Esophagus muscularis mucosa (tissue), 4 donors: ENCODE results near the gene CNKSR2. TPM values are rescaled to one million over a fixed set of nuclear protein-coding genes. Genes with fewer than 3 reads are reported as not detected.

ENCODE experiments used
- DNase-seq: peaks from one replicate; pipeline ENCODE4 v3.0.0-alpha.2; 2017; ENCODE audit errors: extremely low spot score
- H3K27ac ChIP-seq, 4 donors: fragments of 200-600 bp; sonication (generic); replicated peaks in 1 of 4; 1 replicate in 3 of 4; 2 replicates in 1 of 4; pipeline ENCODE4 v1.5.1; 2016 to 2019; ENCODE audit warnings: mild to moderate bottlenecking in 1 of 4
- H3K27me3 ChIP-seq, 4 donors: fragments of 200-600 bp; sonication (generic); one replicate each; pipeline versions ENCODE4 v1.5.1 to v1.6.0; 2016 to 2019
- H3K36me3 ChIP-seq, 4 donors: fragments of 200-600 bp; sonication (generic); one replicate each; pipeline ENCODE4 v1.5.1; 2016 to 2019
- H3K4me1 ChIP-seq, 4 donors: fragments of 200-600 bp; sonication (generic); one replicate each; pipeline ENCODE4 v1.5.1; 2016 to 2019
- H3K4me3 ChIP-seq, 4 donors: fragments of 200-600 bp; sonication (generic); 1 replicate in 2 of 4; 2 replicates in 2 of 4; pipeline ENCODE4 v1.5.1; 2016 to 2019; ENCODE audit warnings: mild to moderate bottlenecking in 4 of 4, moderate library complexity in 1 of 4
- H3K9me3 ChIP-seq, 4 donors: fragments of 200-600 bp; sonication (generic); 1 replicate in 3 of 4; 2 replicates in 1 of 4; pipeline ENCODE4 v1.5.1; 2016 to 2019
- CTCF ChIP-seq, 3 experiments: fragments of 200-600 bp in 2 of 3; fragments of 450-650 bp in 1 of 3; sonication (generic) in 2 of 3; IDR thresholded peaks; one replicate each; pipeline ENCODE4 v1.5.1; 2017 to 2019; ENCODE audit warnings: antibody characterized with exemption in 3 of 3, mild to moderate bottlenecking in 2 of 3, moderate library complexity in 1 of 3
- EP300 ChIP-seq: sonication (generic); formaldehyde crosslinking; IDR thresholded peaks from one replicate; pipeline ENCODE4 v1.6.1; 2017; ENCODE audit warnings: antibody characterized with exemption
- POLR2A ChIP-seq: fragments of 450-650 bp; IDR thresholded peaks from one replicate; pipeline ENCODE4 v1.6.1; 2017; ENCODE audit warnings: antibody characterized with exemption, moderate library complexity, mild to moderate bottlenecking, low read depth
- POLR2AphosphoS5 ChIP-seq, 2 donors: sonication (generic); formaldehyde crosslinking; IDR thresholded peaks; one replicate each; pipeline ENCODE4 v1.6.1; 2017; ENCODE audit warnings: antibody characterized with exemption in 2 of 2
- WGBS: methylation state at CpG from one replicate; pipeline ENCODE4 v1.1.5; 2018; 5-methylcytosine and 5-hydroxymethylcytosine counted together
- intact Hi-C: fragments of 100-400 bp; cut with DNase I; formaldehyde crosslinking; loops from one replicate; pipeline ENCODE4 v1.15.1; 2023
- total RNA-seq, 4 donors: library from RNA; depleted of rRNA; stranded (reverse); fragments of >200 nt; gene quantifications; one replicate each; pipeline versions ENCODE4 v1.1.0 to v1.2.1, GENCODE V29; 2016

The CNKSR2 gene
- total RNA-seq, 4 donors from 2014 or later = 7.4 to 14.1 (median 9.6) TPM

DNA sequence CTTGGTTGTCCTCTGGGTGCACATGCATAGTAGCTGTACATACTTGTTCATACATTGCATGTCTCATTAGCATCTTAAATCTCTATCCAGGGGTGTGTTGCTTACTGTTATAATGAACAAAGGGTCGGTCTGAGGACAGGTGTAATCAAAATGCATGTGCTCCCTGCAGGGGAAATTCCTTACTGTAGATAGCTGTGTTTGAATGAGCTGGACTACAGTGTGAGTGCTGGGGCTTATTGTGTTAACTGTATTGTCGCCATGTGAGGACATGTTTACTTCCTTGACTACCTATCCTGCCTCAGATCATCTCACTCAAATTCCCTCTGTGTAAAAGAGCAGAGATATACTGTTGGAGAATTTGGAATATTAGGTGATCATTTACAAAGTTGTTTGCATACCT is 185.2 kb downstream of the CNKSR2 start:
- intact Hi-C loops = no loop called here
- TF ChIP-seq POLR2A (no peak), POLR2AphosphoS5 (IDR thresholded peaks at IDR 0.05) (no peak), EP300 (no peak), CTCF (IDR thresholded peaks at IDR 0.05) (no peak)
- no peak overlapping the region for H3K27ac ChIP-seq
- WGBS = 83% methylated on average over 2 of the region's 2 CpGs
- no peak for DNase-seq
- no peaks in the 10 kb centered on the region for H3K27me3 ChIP-seq
- H3K4me1 ChIP-seq = no peaks in the 10 kb centered on the region
- H3K4me3 ChIP-seq = no peak overlapping the region
- H3K36me3 ChIP-seq = no peaks in the 10 kb centered on the region
- H3K9me3 ChIP-seq = no peaks in the 10 kb centered on the region

- Histone ChIP-seq H3K36me3 (no peaks in the 10 kb centered on the region), H3K9me3 (no peaks in the 10 kb centered on the region), H3K27me3 (no peaks in the 10 kb centered on the region), H3K27ac (no peak overlapping the region), H3K4me3 (no peak overlapping the region), H3K4me1 (no peaks in the 10 kb centered on the region)
- TF ChIP-seq EP300 = no peak
- no peak for TF ChIP-seq POLR2AphosphoS5 (IDR thresholded peaks at IDR 0.05)
- TF ChIP-seq CTCF (IDR thresholded peaks at IDR 0.05) = no peak
- TF ChIP-seq POLR2A = no peak
- DNase-seq = no peak
- intact Hi-C loops = no loop called here
- 81% methylated on average over 3 of the region's 3 CpGs for WGBS
These were observed 190.8 kb downstream of the CNKSR2 start for GRCh38 chrX:21565025-21565424.

DNA sequence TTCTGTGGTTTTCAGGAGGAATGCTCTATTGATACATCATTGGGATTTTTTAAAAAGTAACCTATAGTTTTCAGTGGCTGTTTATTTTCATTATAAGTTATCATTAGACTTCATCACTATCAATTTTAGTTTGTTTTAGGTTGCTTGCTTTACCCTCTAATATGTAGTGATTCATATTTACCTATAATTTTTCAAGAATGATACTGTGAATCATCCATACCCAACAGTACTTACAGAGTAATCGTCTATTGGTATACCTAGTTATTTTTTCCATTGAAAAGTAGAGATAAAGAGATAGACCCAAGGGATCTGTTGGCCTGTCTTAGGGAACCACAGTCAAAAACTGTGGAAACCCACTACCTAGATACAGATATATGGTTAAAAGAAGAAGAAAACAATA is 200.6 kb downstream of the CNKSR2 start:
- H3K4me1 ChIP-seq = no peaks in the 10 kb centered on the region
- no peak overlapping the region for H3K27ac ChIP-seq
- TF ChIP-seq POLR2A (no peak), EP300 (no peak), CTCF (IDR thresholded peaks at IDR 0.05) (no peak), POLR2AphosphoS5 (IDR thresholded peaks at IDR 0.05) (no peak)
- 86% methylated on average over 1 of the region's 1 CpG for WGBS
- no peaks in the 10 kb centered on the region for H3K27me3 ChIP-seq
- H3K9me3 ChIP-seq = no peaks in the 10 kb centered on the region
- DNase-seq = no peak
- H3K36me3 ChIP-seq = no peaks in the 10 kb centered on the region
- H3K4me3 ChIP-seq = no peak overlapping the region
- intact Hi-C loops = no loop called here

DNA sequence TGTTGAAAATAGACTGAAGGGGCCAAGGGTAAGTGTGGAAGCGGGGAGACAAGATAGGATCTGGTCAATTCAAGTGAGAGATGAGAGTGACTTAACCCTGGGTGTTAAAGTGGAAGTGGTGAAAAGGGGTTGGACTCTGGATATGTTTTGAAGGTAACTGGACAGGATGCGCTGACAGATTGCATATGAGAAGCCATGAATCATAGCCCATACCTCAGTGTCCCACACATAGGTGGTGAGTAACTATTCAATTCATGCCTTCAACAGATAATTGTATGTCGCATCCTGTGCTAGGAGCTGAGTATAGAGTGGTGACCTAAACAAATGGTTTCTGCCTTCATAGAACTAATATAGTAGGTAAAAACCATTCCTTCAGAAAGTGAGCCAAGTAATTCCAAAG is 207.3 kb downstream of the CNKSR2 start:
- TF ChIP-seq POLR2A (no peak), POLR2AphosphoS5 (IDR thresholded peaks at IDR 0.05) (no peak), CTCF (IDR thresholded peaks at IDR 0.05) (no peak), EP300 (no peak)
- no peaks in the 10 kb centered on the region for H3K4me1 ChIP-seq
- no peak overlapping the region for H3K4me3 ChIP-seq
- H3K27me3 ChIP-seq = no peaks in the 10 kb centered on the region
- WGBS = 71% methylated on average over 3 of the region's 3 CpGs
- DNase-seq = no peak
- no peaks in the 10 kb centered on the region for H3K36me3 ChIP-seq
- H3K9me3 ChIP-seq = no peaks in the 10 kb centered on the region
- H3K27ac ChIP-seq = no peak overlapping the region
- intact Hi-C loops = no loop called here

DNA sequence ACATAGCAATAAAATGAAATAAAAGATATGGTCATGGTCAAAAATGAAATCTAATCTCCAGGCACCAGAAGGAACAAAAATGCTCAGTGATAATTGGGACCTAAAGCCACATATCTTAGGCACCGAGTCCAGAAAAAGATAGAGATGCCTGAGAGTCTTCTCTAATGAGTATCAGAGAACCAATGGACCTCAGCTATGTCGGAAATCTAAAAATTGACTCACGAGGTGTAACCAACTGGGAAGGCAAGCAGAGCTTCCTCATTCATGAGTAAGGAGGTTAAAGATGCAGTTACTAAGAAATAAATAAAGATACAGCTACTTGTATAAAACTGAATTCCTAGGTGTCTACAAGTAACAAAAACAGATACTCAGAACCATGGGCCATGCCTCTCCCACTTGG is 211.8 kb downstream of the CNKSR2 start:
- Histone ChIP-seq H3K27me3 (no peaks in the 10 kb centered on the region), H3K27ac (no peak overlapping the region), H3K36me3 (no peaks in the 10 kb centered on the region), H3K9me3 (no peaks in the 10 kb centered on the region), H3K4me3 (no peak overlapping the region), H3K4me1 (no peaks in the 10 kb centered on the region)
- no peak for DNase-seq
- 75% methylated on average over 3 of the region's 3 CpGs for WGBS
- intact Hi-C loops = no loop called here
- TF ChIP-seq EP300 (no peak), POLR2AphosphoS5 (IDR thresholded peaks at IDR 0.05) (no peak), POLR2A (no peak)
